IPS DF 6.9 (cell line): ENCODE data around the gene EPAS1.

Experiments
- DNase-seq: peaks from one replicate; pipeline ENCODE4 v3.0.0-alpha.2; 2013; ENCODE audit warnings: low read depth, low spot score
- H3K27ac ChIP-seq: one replicate; pipeline ENCODE4 v1.5.1; 2013; ENCODE audit warnings: low read length, control low read depth
- H3K27me3 ChIP-seq: 2 replicates; pipeline ENCODE4 v1.6.1; 2013; ENCODE audit warnings: mild to moderate bottlenecking, low read length; ENCODE audit not compliant: control insufficient read depth, insufficient read depth
- H3K36me3 ChIP-seq: 2 replicates; pipeline ENCODE4 v1.6.1; 2013; ENCODE audit warnings: low read length; ENCODE audit not compliant: control insufficient read depth, insufficient read depth
- H3K4me1 ChIP-seq: 2 replicates; pipeline ENCODE4 v1.6.1; 2013; ENCODE audit warnings: low read length; ENCODE audit not compliant: control insufficient read depth, insufficient read depth
- H3K4me3 ChIP-seq: 2 replicates; pipeline ENCODE4 v1.5.1; 2013; ENCODE audit warnings: mild to moderate bottlenecking, low read length
- H3K9me3 ChIP-seq: 2 replicates; pipeline ENCODE4 v1.6.1; 2013; ENCODE audit warnings: low read length, inconsistent platforms; ENCODE audit not compliant: control insufficient read depth, insufficient read depth
- WGBS: extraction: QIAGEN DNeasy Blood & Tissue Kit; methylation state at CpG from one replicate; pipeline ENCODE4 v1.1.7; 2013; ENCODE audit warnings: mixed read lengths, missing lambda C conversion rate; ENCODE audit not compliant: insufficient read length, insufficient coverage; 5-methylcytosine and 5-hydroxymethylcytosine counted together

Gene EPAS1

GRCh38 chr2:46350029-46350689 lies 53.0 kb downstream of the EPAS1 start:
- Histone ChIP-seq H3K27ac (no peak overlapping the region), H3K36me3 (no peaks in the 10 kb centered on the region), H3K4me1 (peaks cover 1% of the 10 kb centered on the region; the same call in 1 of the 2 replicates)

DNA sequence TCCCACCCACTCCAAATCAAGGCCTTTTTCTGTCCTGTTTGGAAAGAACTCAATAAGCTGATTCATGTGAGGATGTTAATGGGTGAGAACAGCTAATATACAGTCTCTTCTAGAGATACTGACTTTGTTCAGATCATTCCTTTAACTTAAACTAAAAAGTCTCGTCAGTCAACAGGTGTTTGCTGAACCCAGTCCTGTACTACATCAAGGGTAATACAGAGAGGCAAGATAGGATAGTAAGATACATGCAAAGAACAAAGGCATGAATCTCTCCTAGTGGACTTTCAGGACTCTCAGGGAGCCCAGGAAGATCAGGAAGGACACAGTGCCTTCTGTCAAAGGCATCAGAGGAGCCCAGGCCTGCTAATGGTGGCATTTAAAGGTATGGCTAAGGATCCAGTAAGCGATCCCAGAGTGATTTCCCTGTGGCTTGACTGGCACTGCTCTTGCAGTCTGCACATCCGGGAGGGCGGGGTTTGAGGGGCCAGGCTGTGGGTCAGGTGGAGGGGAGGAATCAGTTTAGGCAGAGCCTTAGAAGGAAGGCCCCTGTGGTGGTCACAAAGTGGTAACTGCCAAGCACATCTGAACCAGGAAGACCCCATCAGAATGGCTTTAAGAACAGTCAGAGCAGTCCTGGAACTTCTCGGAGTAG lies 54.0 kb downstream of the EPAS1 start:
- no peaks in the 10 kb centered on the region for H3K36me3 ChIP-seq
- H3K27ac ChIP-seq: no peak overlapping the region
- no peaks in the 10 kb centered on the region for H3K9me3 ChIP-seq
- no peak for DNase-seq
- H3K4me1 ChIP-seq: peaks cover 1% of the 10 kb centered on the region; the same call in 1 of the 2 replicates
- no peaks in the 10 kb centered on the region for H3K27me3 ChIP-seq
- no CpG with 5 or more reads among the region's 5 CpGs for WGBS
- H3K4me3 ChIP-seq: no peak overlapping the region

More at GRCh38 chr2:46350029-46350689, 53.0 kb downstream of the EPAS1 start:
- no CpG with 5 or more reads among the region's 8 CpGs for WGBS
- no peaks in the 10 kb centered on the region for H3K9me3 ChIP-seq
- no peak overlapping the region for H3K4me3 ChIP-seq
- no peak for DNase-seq
- no peaks in the 10 kb centered on the region; the same call in 1 of the 2 replicates for H3K27me3 ChIP-seq

GRCh38 chr2:46351750-46352138 lies 54.5 kb downstream of the EPAS1 start:
- Histone ChIP-seq H3K4me1 (peaks cover 1% of the 10 kb centered on the region; the same call in 1 of the 2 replicates), H3K27me3 (no peaks in the 10 kb centered on the region), H3K36me3 (no peaks in the 10 kb centered on the region), H3K27ac (no peak overlapping the region), H3K4me3 (no peak overlapping the region), H3K9me3 (no peaks in the 10 kb centered on the region)
- no CpG with 5 or more reads among the region's 10 CpGs for WGBS
- no peak for DNase-seq

DNA sequence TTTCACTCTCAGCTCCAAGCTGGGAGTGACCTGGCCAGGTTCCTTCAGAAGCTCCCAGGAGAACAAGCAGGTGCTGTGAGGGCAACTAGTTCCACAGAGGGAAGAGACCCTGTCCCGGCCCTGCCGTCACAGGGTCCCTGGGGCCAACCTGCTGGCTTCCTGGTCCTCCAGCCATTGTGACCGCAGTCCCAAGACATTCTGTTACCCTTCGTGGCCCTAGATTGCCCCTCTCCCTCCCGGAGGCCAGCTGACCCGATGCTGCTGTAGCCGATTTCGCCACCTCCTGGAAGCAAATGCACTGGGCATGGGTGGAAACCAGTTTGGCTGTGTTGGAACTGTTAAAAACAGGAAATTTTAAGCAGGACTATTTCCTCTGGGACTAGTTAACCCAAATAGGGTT lies 55.4 kb downstream of the EPAS1 start:
- H3K27ac ChIP-seq: no peak overlapping the region
- H3K27me3 ChIP-seq: no peaks in the 10 kb centered on the region
- no peak overlapping the region for H3K4me3 ChIP-seq
- no peak for DNase-seq
- H3K9me3 ChIP-seq: no peaks in the 10 kb centered on the region
- no CpG with 5 or more reads among the region's 8 CpGs for WGBS
- peaks cover 1% of the 10 kb centered on the region; the same call in 1 of the 2 replicates for H3K4me1 ChIP-seq
- no peaks in the 10 kb centered on the region for H3K36me3 ChIP-seq

GRCh38 chr2:46353509-46353908 lies 56.3 kb downstream of the EPAS1 start:
- Histone ChIP-seq H3K4me1 (peaks cover 1% of the 10 kb centered on the region; the same call in 1 of the 2 replicates), H3K27me3 (no peaks in the 10 kb centered on the region), H3K27ac (no peak overlapping the region), H3K4me3 (no peak overlapping the region), H3K36me3 (no peaks in the 10 kb centered on the region), H3K9me3 (no peaks in the 10 kb centered on the region)
- WGBS: no CpG with 5 or more reads among the region's 6 CpGs
- no peak for DNase-seq

DNA sequence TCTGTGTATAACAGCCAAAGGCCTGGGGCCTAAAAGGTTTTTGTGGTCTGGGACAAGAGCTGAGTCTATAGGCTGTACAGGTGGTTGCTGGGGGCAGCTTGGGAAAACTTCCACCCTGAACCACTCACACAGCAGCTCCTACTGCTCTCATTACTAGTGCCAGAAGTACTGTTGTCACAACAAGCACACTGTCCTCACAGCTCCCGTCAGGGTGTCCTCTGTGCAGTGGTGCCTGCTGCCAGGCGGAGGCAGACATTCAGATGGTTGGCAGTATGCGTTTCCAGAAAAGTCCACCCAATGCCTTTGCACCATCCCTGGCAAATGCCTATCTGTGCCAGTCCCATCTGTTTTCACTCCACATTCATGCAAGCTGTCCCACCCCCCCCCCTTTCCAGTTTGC lies 58.5 kb downstream of the EPAS1 start:
- no CpG with 5 or more reads among the region's 3 CpGs for WGBS
- Histone ChIP-seq H3K36me3 (no peaks in the 10 kb centered on the region), H3K27ac (no peak overlapping the region), H3K9me3 (no peaks in the 10 kb centered on the region), H3K4me1 (peaks cover 1% of the 10 kb centered on the region; the same call in 1 of the 2 replicates), H3K27me3 (no peaks in the 10 kb centered on the region), H3K4me3 (no peak overlapping the region)
- DNase-seq: no peak

DNA sequence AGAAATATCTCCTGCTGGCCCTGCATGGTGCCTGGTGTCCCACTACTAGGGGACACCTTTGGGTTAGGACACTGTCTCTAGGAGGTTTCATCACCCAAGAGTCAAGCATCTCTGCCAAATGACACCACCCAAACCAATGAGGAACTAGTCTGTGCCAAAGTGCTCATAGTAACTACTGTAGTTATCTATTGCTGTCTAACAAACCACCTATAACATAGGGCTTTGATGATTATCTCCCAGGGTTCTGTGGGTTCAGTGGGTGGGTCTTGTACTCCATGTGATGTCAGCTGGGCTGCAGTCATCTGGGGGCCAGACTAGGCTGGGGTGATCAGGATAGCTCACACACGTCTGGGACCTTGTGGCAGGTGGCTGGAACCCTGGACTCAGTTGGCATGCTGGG lies 59.8 kb downstream of the EPAS1 start:
- H3K27me3 ChIP-seq: no peaks in the 10 kb centered on the region
- no peaks in the 10 kb centered on the region for H3K9me3 ChIP-seq
- no peak for DNase-seq
- no CpG with 5 or more reads among the region's 1 CpG for whole genome bisulfite sequencing
- no peak overlapping the region for H3K4me3 ChIP-seq
- H3K4me1 ChIP-seq: no peaks in the 10 kb centered on the region
- no peak overlapping the region for H3K27ac ChIP-seq
- H3K36me3 ChIP-seq: no peaks in the 10 kb centered on the region

- DNase-seq: no peak
- H3K4me3 ChIP-seq: no peak overlapping the region
- H3K4me1 ChIP-seq: no peaks in the 10 kb centered on the region
- no peaks in the 10 kb centered on the region for H3K36me3 ChIP-seq
- no CpG with 5 or more reads among the region's 6 CpGs for WGBS
- H3K27ac ChIP-seq: no peak overlapping the region
- no peaks in the 10 kb centered on the region for H3K27me3 ChIP-seq
- H3K9me3 ChIP-seq: no peaks in the 10 kb centered on the region
Observed at GRCh38 chr2:46358713-46359112, 61.5 kb downstream of the EPAS1 start.

- no CpG with 5 or more reads among the region's 3 CpGs for WGBS
- Histone ChIP-seq H3K27ac (no peak overlapping the region), H3K4me1 (no peaks in the 10 kb centered on the region), H3K4me3 (no peak overlapping the region), H3K27me3 (no peaks in the 10 kb centered on the region), H3K9me3 (no peaks in the 10 kb centered on the region), H3K36me3 (no peaks in the 10 kb centered on the region)
- no peak for DNase-seq
Observed at GRCh38 chr2:46360303-46360702, 63.1 kb downstream of the EPAS1 start.

DNA sequence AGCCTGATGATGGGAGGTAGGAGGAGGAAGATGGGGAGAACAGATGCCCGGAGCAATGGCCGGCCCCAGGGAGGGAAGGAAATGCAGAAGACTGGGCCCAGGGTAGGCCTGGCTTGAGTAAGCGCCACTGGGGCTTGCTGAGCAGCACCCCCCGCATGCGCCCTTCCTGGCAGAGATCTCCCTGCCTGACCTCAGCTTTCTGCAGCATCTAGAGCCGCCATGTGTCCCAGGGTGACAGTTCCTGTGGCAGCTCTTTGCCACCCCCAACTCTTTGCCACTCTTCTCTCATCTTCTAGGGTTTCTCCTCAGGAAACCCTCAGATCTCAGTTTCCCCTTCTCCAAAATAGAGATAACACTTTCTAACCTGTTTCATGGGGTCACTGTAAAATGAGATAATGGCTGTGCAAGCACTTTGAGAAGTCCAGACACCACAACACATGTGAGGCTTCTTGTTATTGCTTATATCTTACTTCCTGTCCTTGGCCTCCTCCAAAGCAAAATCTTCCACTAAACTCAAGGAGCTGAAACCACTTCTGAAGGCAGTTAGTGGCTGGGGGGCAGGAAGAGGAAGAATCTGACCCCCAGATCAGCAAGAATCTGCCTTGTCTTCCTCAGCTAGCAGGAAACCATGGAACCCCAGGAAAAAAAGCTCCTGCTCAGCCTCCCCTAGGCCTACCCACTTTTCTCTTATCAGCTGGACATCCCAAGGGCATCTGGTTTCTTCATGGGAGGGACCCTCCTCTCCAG lies 64.9 kb downstream of the EPAS1 start:
- WGBS: no CpG with 5 or more reads among the region's 6 CpGs
- no peak overlapping the region for H3K27ac ChIP-seq

More for the DNA sequence above, 64.9 kb downstream of the EPAS1 start:
- Histone ChIP-seq H3K9me3 (no peaks in the 10 kb centered on the region), H3K4me1 (no peaks in the 10 kb centered on the region), H3K36me3 (no peaks in the 10 kb centered on the region), H3K4me3 (no peak overlapping the region), H3K27me3 (no peaks in the 10 kb centered on the region)
- DNase-seq: no peak
